ENCODE data around the gene HHIPL2.
"Not testable (repeated sequence)": the region's sequence is repeated elsewhere in the genome, so short reads cannot be mapped to it uniquely, and the experiment has no call there.

The HHIPL2 gene

DNA sequence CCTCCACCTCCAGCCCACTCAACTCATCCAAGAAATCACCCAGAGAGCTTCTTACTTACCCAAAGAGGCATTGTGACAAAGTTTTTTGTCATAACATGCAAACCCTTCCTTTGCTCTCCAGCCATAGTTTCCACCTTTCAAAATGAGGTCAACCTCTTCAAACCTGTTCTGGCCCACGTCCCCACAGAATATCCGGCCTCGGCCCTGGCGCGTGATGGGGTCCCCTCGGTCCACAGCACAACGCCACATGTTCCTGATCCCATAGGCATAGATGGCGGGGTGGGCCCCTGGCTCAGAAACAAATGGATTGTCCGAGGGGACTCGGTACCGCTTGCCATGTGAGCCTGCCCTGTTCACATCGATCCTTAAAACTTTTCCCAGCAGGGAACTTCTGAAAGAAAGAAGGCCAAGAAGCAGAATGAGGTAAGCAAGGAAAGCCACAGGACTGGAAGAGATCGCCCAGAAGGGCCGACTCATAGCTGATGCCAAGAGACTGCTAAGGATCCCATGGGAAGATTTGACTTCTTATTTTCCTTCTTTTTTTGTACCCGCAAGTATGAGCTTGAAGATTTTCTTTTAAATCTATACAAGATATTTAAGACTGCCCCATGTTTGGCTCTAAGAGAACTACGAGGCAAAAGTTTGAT is 7.8 kb downstream of the HHIPL2 start:
- DNase-seq, result no peak

DNA sequence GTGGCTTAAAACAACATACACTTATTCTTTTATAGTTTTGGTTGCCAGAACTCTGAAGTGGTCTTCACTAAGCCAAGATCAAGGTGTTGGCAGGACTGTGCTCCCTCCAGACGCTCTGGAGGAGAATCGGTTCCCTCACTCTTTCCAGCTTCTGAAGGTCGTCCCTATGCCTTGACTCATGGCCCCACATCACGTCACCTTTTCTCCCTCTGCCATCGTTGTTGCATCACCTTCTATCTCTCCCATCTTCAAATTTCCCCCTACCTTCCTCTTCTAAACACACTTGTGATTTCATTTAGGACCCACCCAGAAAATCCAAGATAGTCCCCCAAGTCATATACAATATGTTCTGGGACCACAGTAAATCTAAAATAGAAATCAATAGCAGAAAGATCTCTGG is 12.4 kb downstream of the HHIPL2 start:
- no peak for DNase-seq

DNA sequence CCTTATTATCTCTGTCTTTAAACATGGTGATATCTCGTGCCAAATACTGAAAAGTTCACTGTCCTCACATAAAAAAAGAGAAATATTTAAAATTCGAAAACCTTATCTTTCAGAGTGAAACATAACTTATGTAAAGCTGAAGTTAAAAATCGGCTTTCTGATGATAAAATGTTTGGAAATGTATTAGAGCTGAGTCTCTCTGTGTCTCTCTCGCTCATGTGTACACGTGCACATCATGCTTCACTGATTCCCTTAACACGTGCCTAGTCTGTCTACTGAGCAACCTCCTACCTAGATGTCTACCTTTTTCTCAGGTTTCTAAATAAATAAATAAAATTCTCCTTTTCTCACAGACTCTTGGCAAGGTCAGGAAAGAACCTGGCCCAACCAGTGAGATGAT is 17.1 kb downstream of the HHIPL2 start:
- DNase-seq, result no peak

DNA sequence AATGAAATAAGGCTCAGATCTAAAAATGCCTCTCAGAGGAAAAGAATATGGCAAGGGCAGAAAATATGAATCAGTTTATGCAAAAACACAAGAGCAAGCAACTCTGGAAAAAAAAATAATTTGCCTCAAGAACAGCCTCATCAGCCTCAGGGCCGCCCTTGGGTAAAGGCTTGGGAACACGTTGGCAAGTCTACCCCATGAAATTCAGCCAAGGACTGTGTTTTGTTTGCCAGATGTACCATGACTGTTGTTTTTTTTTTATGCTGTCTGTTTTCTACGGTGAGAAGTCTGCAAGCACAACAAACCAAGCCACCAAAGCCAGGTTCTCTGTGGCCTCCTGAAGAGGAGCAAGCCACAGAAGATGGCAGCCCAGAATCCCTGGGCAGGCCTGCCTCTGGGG is 18.0 kb downstream of the HHIPL2 start:
- DNase-seq, result no peak

DNA sequence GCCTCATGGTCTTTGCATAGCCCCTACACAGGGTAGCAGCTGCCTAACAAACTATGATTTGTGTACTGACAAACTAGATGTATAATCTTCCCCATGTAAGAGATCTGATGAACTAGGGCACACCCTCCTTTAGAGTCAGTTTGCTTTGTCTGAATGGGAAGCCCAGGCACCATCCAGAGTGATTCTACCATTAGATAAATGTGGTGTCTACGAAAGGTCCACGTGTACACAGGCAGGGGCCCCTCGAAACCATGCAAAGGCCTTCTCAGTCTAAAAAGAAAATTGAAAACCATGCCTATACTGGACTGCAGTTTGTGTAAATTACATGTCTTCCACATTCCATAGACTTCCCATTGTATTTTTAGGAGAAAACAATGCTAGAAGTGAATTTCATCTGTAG is 18.7 kb downstream of the HHIPL2 start:
- DNase-seq, result no peak

DNA sequence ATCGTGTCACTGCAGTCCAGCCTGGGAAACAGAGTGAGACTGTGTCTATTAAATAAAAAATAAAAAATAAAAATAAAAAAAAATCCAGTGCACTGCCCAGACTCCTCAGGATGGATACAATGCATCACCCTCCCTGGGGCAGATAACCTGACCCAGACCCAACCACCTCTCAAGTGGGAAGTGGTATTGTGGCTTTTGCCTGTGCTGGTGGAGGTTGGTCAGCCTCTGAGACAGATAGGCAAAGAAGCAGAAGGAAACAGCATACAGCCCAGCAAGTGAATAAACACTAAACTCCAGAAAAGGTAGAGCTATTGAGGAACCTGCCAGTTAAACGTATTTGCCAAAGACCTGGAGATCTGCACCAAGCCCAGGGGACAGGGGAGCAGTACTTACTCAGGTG is 22.0 kb downstream of the HHIPL2 start:
- no peak for DNase-seq

DNA sequence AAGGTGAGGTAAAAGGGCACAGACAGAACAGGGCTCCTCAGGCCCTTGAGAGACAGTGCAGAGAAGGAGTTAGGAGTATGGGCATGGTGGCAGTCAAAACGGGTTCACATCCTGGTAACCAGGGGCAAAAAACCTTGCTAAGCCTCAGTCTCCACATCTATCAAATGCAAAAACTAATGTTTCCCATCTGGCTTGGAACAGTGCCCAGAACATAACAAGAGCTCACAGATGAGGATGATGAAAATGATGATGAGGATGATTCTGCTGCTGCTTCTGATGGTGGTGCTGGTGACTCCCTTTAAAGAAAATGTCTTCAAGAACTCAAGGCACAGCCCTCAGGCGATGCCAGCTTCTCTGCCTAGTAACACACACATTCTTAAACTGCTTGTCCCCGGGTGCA is 24.1 kb downstream of the HHIPL2 start:
- DNase-seq, result no peak

DNA sequence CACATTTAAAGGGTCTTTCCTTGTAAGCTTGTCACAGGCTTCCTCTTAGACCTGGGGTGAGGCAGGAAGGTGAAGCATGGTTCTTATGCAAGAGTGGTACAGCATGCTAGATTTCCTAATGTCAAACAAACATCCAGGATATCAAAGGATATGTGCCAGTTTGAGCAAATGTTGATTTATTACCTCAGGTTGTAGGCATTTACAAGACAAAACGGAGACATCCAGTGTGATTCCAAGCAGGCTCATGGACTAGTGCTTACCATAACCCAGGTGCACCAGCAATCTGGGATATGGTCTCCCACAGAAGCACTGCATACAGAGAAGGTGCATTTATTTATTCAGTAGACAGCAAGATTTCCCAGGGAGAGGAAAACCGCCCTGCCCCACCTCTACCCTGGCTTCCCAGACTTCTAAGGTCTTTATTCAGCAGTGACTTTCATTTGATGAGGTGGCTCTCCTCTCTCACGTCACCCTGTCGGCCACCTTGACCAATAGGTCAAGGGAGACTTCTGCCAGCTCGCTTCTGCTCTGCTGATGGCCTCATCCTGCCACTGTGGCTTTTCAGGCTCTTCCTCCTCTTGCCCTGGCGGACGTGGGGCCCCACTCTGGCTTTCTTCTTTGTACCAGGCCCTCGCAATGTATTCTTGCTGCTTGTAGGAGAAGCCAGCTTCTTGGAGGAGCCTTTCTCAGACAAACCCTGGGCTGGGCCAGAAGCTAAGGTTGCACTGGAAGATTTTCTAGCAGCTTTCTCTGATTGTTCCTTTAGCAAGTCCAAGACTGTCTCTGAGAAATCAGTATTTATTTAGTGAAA is 25.6 kb downstream of the HHIPL2 start:
- DNase-seq, result no peak

DNA sequence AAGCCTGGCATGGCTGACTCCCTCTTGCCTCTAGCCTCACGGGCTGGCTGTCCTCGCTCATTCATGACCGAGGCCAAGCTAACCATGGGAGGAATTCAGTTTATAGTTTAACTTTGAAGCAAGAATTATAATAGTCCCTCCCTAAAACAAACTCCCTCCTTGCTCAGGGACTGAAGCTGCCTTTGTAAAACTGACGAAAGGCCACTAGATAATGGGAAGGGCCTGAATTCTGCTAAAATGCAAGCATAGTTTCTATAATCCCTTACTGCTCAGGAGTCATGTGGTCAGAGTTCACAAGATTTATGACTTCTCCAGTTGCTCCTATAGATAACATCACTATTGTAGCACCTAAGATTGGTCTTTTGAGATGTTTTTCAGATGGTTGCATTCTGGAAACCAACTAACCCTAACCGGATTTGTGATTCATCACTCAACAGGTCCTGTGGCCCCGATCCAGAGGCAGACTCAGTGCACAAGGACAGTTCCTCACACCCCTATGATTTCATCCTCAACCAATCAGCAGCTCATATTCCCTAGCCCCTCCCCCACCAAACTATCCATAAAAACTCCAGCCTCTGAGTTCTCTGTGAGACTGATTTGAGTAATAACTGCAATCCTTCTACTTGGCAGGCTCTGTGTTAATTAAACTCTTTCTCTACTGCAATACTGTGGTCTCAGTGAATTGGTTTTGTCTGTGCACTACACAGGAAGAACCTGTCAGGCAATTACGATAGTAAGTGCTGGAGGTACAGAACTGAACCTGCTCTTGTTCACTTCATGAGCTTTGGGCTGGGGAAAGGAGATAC is 26.4 kb downstream of the HHIPL2 start:
- DNase-seq, result no peak

DNA sequence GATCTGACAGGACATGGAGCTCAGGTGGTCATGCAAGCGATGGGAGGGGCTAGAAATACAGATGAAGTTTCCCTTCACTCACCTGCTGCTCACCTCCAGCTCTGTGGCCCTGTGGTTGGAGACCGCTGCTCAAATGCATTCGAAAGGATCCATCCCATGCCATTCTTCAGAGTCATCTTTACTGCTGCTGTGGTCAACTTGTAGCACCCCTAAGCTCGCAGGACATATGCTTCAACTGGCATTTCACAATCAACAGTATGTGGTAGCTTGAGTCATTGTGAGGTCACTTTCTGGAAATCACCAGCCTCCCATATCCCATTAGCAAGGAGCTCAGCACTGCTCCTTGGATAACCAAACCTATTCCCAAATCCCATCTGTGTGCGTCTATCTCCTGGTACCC is 58.4 kb downstream of the HHIPL2 start:
- DNase-seq, result not testable (repeated sequence)

DNA sequence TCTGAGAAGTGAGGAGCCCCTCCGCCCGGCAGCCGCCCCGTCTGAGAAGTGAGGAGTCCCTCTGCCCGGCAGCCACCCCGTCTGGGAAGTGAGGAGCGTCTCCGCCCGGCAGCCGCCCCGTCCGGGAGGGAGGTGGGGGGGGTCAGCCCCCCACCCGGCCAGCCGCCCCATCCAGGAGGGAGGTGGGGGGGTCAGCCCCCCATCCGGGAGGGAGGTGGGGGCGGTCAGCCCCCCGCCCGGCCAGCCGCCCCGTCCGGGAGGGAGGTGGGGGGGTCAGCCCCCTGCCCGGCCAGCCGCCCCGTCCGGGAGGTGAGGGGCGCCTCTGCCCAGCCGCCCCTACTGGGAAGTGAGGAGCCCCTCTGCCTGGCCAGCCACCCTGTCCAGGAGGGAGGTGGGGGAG is 60.1 kb downstream of the HHIPL2 start:
- DNase-seq, result not testable (repeated sequence)

DNA sequence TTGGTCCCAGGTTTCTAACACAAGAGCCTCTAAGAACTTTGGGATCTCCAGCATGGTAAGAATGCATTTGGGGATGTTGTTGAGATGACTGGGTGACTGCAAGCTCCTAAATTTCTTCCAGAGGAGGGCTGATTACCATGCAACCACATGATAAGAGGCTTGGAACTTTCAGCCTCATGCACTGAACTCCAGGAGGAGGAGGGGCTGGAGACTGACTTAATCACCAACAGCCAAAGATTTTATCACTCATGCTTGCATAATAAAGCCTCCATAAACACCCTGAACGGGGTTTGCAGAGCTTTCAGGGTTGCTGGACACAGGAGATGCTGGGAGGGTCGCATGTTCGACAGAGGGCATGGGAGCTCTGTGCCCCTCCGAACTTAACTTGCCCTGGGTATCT is 63.9 kb downstream of the HHIPL2 start:
- not testable (repeated sequence) for DNase-seq

DNA sequence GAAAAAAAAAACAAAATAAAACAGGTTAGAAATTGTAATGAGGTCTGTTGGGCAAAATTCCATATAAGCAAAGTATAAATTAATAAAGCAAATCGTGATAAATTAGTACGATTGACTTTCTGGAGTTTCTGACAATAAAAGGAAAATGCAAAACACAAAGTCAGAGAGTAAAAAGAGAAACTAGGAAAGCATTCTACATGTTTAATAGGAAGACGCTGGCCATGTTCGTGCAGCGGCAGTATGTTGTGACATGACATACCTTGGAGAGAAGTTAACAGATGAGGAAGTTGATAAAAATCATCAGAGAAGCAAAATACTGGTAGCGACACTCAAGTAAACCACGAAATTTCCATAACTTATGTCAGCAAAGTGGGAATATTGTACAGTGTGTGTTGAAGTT is 68.3 kb downstream of the HHIPL2 start:
- not testable (repeated sequence) for DNase-seq

DNA sequence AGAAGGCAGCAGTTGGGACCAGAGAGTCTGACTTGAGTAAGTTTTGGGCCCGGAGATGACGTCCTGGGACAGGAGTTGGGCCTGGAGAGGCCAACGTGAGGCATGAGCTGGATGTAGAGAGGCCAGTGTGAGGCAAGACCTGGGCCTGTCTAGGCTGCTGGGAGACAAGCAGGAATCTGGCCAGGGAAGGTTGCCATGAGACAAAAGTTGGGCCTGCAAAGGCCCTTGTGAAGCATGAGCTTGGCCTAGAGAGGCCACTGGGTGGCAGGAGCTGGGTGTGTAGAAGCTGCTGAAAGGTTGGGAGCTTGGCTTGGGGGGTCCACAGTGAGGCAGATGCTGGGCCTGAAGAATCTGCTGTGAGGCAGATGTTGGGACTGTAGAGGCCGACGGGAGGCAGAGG is 71.5 kb downstream of the HHIPL2 start:
- DNase-seq, result not testable (repeated sequence)

DNA sequence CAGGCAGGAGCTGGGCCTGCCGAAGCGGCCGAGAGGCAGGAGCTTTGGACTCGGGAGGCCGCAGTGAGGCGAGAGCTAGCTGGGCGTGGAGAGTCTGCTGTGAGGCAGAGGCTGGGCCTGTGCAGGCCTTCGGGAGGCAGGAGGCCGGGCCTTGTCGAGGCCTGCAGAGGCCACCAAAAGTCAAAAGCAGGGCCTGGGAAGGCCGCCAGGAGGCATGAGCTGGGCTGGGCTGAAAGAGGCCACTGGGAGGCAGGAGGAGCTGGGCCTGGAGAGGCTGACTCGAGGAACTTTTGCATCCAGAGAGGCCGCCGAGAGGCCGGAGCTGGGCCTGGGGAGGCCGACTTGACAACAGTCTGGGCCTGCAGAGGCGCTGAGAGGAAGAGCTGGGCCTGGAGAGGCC is 74.2 kb downstream of the HHIPL2 start:
- not testable (repeated sequence) for DNase-seq

DNA sequence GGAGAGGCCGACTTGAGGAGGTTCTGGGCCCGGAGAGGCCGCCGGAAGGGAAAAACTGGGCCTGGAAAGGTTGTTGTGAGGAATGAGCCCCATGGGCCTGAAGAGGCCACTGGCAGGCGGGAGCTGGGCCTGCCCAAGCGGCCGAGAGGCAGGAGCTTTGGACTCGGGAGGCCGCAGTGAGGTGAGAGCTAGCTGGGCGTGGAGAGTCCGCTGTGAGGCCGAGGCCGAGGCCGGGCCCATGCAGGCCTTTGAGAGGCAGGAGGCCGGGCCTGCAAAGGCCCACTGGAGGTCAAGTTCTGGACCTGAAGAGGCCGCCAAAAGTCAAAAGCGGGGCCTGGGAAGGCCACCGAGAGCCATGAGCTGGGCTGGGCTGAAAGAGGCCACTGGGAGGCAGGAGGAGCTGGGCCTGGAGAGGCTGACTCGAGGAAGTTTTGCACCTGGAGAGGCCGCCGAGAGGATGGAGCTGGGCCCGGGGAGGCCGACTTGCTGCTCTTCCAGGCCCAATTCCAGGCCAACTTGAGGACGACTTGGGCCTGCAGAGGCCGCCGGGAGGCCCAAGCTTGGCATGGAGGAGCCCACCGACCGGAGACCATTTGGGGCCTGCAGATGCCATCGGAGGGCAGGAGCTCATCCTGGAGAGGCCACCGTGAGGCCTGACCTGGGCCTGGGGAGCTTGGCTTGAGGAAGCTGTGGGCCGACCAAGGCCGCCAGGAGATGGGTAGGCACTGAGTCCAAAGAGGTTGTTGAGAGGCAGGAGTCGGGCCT is 74.9 kb downstream of the HHIPL2 start:
- DNase-seq, result not testable (repeated sequence)

Data from NCI-H2081 treated with DMSO at 0.1 percent for 48 hours (cell line).